Measurements from ENCODE around the gene TRIP4. TPM values are rescaled to one million over a fixed set of nuclear protein-coding genes. Genes with fewer than 3 reads are reported as not detected.

TRIP4 gene
- polyA plus RNA-seq, 2 of the 4 experiments (the other 2 are of a cell fraction): 24.8 to 34.9 TPM

GRCh38 chr15:64453689-64454037 lies 66.0 kb downstream of the TRIP4 start:
- DNase-seq (ENCODE audit: low read depth in 1 of 2, low spot score in 1 of 2) (no peak), FAIRE-seq (no peak), ATAC-seq (no peak; a peak in 1 of 6 replicates)
- WGBS (ENCODE audit: missing lambda C conversion rate): 88% methylated on average over 1 of the region's 1 CpG
- no peak overlapping the region for H3K4me3 ChIP-seq
- H3K27ac ChIP-seq: no peak overlapping the region; a peak in 1 of 6 replicates
- no peak overlapping the region for H3K4me2 ChIP-seq
- H3K9me3 ChIP-seq: no peaks in the 10 kb centered on the region
- POLR2A ChIA-PET: no interaction called here
- peaks cover 12% of the 10 kb centered on the region; the same call in 2 of the 3 replicates for H3K4me1 ChIP-seq
- TF ChIP-seq HDAC2 (IDR thresholded peaks at IDR 0.05): no peak
- TF ChIP-seq KDM1A (IDR thresholded peaks at IDR 0.05; ENCODE audit: low read depth): no peak
- no peak for TF ChIP-seq HEYL (CRISPR knock-in tag; IDR thresholded peaks at IDR 0.05)
- TF ChIP-seq PBX3 (IDR thresholded peaks at IDR 0.05): no peak
- no peak for TF ChIP-seq RNF2 (IDR thresholded peaks at IDR 0.05; ENCODE audit: borderline replicate concordance, low read depth)
- TF ChIP-seq RCOR1 (IDR thresholded peaks at IDR 0.05; ENCODE audit: low read depth, low read length): no peak
- CTCF ChIA-PET: no interaction called here

- H3K4me2 ChIP-seq: no peak overlapping the region
- no peak for TF ChIP-seq POLR2A (IDR thresholded peaks at IDR 0.05; ENCODE audit: low read length)
- no peak for TF ChIP-seq ELK1 (IDR thresholded peaks at IDR 0.05; ENCODE audit: low read depth, low read length)
- TF ChIP-seq RARB (CRISPR knock-in tag; IDR thresholded peaks at IDR 0.05): no peak
- TF ChIP-seq ATOH8 (CRISPR knock-in tag; IDR thresholded peaks at IDR 0.05; ENCODE audit: low read depth): no peak
- no peak for TF ChIP-seq HOXB13 (CRISPR knock-in tag; IDR thresholded peaks at IDR 0.05; ENCODE audit: low read depth)
- no peak for TF ChIP-seq MAFK (IDR thresholded peaks at IDR 0.05; ENCODE audit: partially characterized antibody)
- no peak for TF ChIP-seq EHMT2 (IDR thresholded peaks at IDR 0.05; ENCODE audit: low read depth)
- TF ChIP-seq ESRRA (IDR thresholded peaks at IDR 0.05; ENCODE audit: borderline replicate concordance, low read length): no peak
- no peak for TF ChIP-seq HEYL (CRISPR knock-in tag; IDR thresholded peaks at IDR 0.05)
- no peak for TF ChIP-seq PHF8 (IDR thresholded peaks at IDR 0.05; ENCODE audit: borderline replicate concordance, low read depth)
- TF ChIP-seq POLR2AphosphoS2 (conservative IDR thresholded peaks at IDR 0.05; ENCODE audit: low read length): no peak
- no peak for TF ChIP-seq TP53 (CRISPR knock-in tag; IDR thresholded peaks at IDR 0.05)
- no peak for TF ChIP-seq JUNB (IDR thresholded peaks at IDR 0.05)
- no peak for TF ChIP-seq EP300 (IDR thresholded peaks at IDR 0.05)
- H3K4me1 ChIP-seq: peaks cover 16% of the 10 kb centered on the region; the same call in 2 of the 3 replicates
- H3K9me3 ChIP-seq: no peaks in the 10 kb centered on the region
- no peak overlapping the region for H3K4me3 ChIP-seq
- CTCF ChIA-PET: no interaction called here
- POLR2A ChIA-PET: no interaction called here
- no peak overlapping the region; a peak in 1 of 6 replicates for H3K27ac ChIP-seq
- FAIRE-seq (no peak), DNase-seq (ENCODE audit: low read depth in 1 of 2, low spot score in 1 of 2) (no peak), ATAC-seq (no peak)
Observed at GRCh38 chr15:64454282-64454681, 66.6 kb downstream of the TRIP4 start.

GRCh38 chr15:64455961-64456371 lies 68.3 kb downstream of the TRIP4 start:
- FAIRE-seq (no peak), ATAC-seq (no peak), DNase-seq (ENCODE audit: low read depth in 1 of 2, low spot score in 1 of 2) (no peak)
- no peak overlapping the region for H3K4me2 ChIP-seq
- CTCF ChIA-PET: interaction anchor here (0.7 to 1.2 kb wide), 3 partner anchors 28 to 275 kb away, joined by 3 read pairs; no protein-coding TSS in a partner anchor
- H3K4me3 ChIP-seq: no peak overlapping the region
- peaks cover 23% of the 10 kb centered on the region for H3K4me1 ChIP-seq
- WGBS (ENCODE audit: missing lambda C conversion rate): 92% methylated on average over 3 of the region's 3 CpGs
- no peaks in the 10 kb centered on the region for H3K9me3 ChIP-seq
- H3K27ac ChIP-seq: no peak overlapping the region
- no peak for TF ChIP-seq JUN (IDR thresholded peaks at IDR 0.05)
- no peak for TF ChIP-seq POLR2AphosphoS2 (conservative IDR thresholded peaks at IDR 0.05; ENCODE audit: low read length)
- no peak for TF ChIP-seq USF2 (IDR thresholded peaks at IDR 0.05)
- no peak for TF ChIP-seq ELK1 (IDR thresholded peaks at IDR 0.05; ENCODE audit: low read depth, low read length)
- no peak for TF ChIP-seq HEYL (CRISPR knock-in tag; IDR thresholded peaks at IDR 0.05)
- no peak for TF ChIP-seq MAZ (IDR thresholded peaks at IDR 0.05; ENCODE audit: borderline replicate concordance, low read depth, low read length)
- TF ChIP-seq RCOR1 (IDR thresholded peaks at IDR 0.05; ENCODE audit: low read depth, low read length): no peak
- TF ChIP-seq HES2 (IDR thresholded peaks at IDR 0.05): no peak
- no peak for TF ChIP-seq EHMT2 (IDR thresholded peaks at IDR 0.05; ENCODE audit: low read depth)
- TF ChIP-seq ZSCAN20 (CRISPR knock-in tag; IDR thresholded peaks at IDR 0.05): no peak
- no peak for TF ChIP-seq PHF8 (IDR thresholded peaks at IDR 0.05; ENCODE audit: borderline replicate concordance, low read depth)
- TF ChIP-seq ESRRA (IDR thresholded peaks at IDR 0.05; ENCODE audit: borderline replicate concordance, low read length): no peak
- no peak for TF ChIP-seq SMC3 (IDR thresholded peaks at IDR 0.05)
- no peak for TF ChIP-seq FOSL2 (IDR thresholded peaks at IDR 0.05)
- no peak for TF ChIP-seq FOSL2 (CRISPR knock-in tag; IDR thresholded peaks at IDR 0.05)
- no peak for TF ChIP-seq TFCP2L1 (CRISPR knock-in tag; IDR thresholded peaks at IDR 0.05)
- POLR2A ChIA-PET: no interaction called here
